HFFc6 (cell line): Measurements from ENCODE around the gene PLEKHA6. TPM values are rescaled to one million over a fixed set of nuclear protein-coding genes. Genes with fewer than 3 reads are reported as not detected.

Source experiments
- DNase-seq: peaks from one replicate; pipeline ENCODE4 v3.0.0-alpha.2; 2018
- H3K27ac Mint-ChIP-seq: 2 replicates; pipeline ENCODE4 v1.8.0; 2020; ENCODE audit warnings: mild to moderate bottlenecking, mixed read lengths
- H3K27me3 Mint-ChIP-seq: 2 replicates; pipeline ENCODE4 v1.8.0; 2021; ENCODE audit warnings: mild to moderate bottlenecking, moderate library complexity, mixed read lengths; ENCODE audit not compliant: insufficient read depth
- H3K36me3 Mint-ChIP-seq: 2 replicates; pipeline ENCODE4 v1.8.0; 2021; ENCODE audit warnings: low read depth, mixed read lengths
- H3K4me1 Mint-ChIP-seq: 2 replicates; pipeline ENCODE4 v1.8.0; 2020; ENCODE audit warnings: low read depth, mixed read lengths
- H3K4me3 Mint-ChIP-seq: 2 replicates; pipeline ENCODE4 v1.8.0; 2020; ENCODE audit warnings: mild to moderate bottlenecking, moderate library complexity, mixed read lengths
- H3K9me3 Mint-ChIP-seq: 2 replicates; pipeline ENCODE4 v1.8.0; 2020; ENCODE audit warnings: mild to moderate bottlenecking, mixed read lengths
- total RNA-seq, 6 experiments: library from RNA; stranded (reverse); fragmentation: NEBNext Ultra II Directional; extraction: Animal tissue kit (Norgen Biotek cat#: 25700); gene quantifications; 2 replicates in 1 of 6; 3 replicates in 5 of 6; pipeline ENCODE4 v1.2.3, GENCODE V29; 2021
- TF ChIP-seq, protein P1 (sequence below): fragments of 200-600 bp; sonication (generic); IDR thresholded peaks from 2 replicates; pipeline ENCODE4 v1.5.0; 2021; ENCODE audit warnings: antibody characterized with exemption, mild to moderate bottlenecking

PLEKHA6 gene
- total RNA-seq, 6 experiments from 2014 or later = 1.3 to 2.4 (median 1.5) TPM

DNA sequence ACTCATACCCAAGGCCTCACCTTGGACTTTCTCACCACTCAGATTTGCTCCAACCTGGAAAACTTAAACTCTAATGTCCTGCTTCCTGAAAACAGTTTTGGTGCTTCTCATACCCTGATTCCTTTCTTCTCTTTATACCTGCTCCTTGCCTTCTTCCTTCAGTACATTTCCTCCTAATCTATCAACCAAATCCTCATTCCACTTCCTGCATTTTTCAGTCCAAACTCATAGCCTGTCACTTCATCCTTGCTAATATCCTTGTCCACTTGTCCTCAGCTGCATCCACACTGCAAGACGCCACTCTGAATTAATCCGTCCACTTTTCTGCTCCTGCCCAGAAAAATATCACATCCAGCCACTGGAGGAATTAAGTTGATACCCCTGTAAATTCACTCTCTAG lies 26.0 kb upstream of the PLEKHA6 start:
- no peak overlapping the region for H3K27ac Mint-ChIP-seq
- no peaks in the 10 kb centered on the region for H3K4me1 Mint-ChIP-seq
- TF ChIP-seq, protein P1, sequence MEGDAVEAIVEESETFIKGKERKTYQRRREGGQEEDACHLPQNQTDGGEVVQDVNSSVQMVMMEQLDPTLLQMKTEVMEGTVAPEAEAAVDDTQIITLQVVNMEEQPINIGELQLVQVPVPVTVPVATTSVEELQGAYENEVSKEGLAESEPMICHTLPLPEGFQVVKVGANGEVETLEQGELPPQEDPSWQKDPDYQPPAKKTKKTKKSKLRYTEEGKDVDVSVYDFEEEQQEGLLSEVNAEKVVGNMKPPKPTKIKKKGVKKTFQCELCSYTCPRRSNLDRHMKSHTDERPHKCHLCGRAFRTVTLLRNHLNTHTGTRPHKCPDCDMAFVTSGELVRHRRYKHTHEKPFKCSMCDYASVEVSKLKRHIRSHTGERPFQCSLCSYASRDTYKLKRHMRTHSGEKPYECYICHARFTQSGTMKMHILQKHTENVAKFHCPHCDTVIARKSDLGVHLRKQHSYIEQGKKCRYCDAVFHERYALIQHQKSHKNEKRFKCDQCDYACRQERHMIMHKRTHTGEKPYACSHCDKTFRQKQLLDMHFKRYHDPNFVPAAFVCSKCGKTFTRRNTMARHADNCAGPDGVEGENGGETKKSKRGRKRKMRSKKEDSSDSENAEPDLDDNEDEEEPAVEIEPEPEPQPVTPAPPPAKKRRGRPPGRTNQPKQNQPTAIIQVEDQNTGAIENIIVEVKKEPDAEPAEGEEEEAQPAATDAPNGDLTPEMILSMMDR = no peak
- no peaks in the 10 kb centered on the region for H3K9me3 Mint-ChIP-seq
- no peak overlapping the region for H3K4me3 Mint-ChIP-seq
- H3K27me3 Mint-ChIP-seq = peaks cover 4% of the 10 kb centered on the region; the same call in 1 of the 2 replicates
- no peak for DNase-seq
- H3K36me3 Mint-ChIP-seq = no peaks in the 10 kb centered on the region

DNA sequence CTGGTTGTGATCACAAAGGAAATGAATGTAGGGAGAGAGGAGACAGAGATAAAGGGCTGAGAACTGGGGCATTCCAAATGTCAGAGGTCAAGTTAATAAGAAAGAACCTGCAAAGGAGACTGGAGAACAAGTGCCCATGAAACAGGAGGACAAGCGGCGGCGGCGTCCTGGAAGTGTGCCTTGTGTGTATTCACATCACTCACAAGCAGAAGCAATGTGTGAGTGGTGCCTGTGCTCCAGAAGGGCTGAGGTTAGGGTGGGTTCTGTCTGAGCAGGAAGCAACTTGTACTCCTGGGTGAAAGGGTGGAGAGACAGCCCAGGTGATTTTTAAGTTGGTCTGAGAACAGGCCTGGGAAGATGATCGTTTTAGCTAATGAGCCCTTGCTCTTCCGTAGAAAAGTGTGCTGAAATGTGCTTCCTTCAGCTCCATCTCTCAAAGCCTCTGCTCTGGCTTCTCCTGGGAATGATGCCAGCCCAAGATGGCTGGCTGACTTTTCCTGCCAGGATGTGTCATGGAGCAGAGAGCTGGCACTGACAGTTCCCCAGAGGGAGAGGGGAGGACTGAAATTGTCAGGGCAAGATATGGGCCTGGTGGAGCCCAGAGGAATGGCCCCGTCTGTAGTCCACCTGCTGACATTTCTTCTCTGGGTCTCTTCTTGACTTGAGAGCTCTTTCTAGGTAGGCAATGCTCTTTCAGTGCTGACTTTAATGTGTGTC lies 25.1 kb upstream of the PLEKHA6 start:
- Mint-ChIP-seq H3K4me3 (no peak overlapping the region), H3K9me3 (no peaks in the 10 kb centered on the region), H3K36me3 (no peaks in the 10 kb centered on the region), H3K27me3 (peaks cover 10% of the 10 kb centered on the region; the same call in 1 of the 2 replicates), H3K4me1 (no peaks in the 10 kb centered on the region), H3K27ac (no peak overlapping the region)
- TF ChIP-seq, protein P1 = no peak
- peak; percentile 48 for DNase-seq

DNA sequence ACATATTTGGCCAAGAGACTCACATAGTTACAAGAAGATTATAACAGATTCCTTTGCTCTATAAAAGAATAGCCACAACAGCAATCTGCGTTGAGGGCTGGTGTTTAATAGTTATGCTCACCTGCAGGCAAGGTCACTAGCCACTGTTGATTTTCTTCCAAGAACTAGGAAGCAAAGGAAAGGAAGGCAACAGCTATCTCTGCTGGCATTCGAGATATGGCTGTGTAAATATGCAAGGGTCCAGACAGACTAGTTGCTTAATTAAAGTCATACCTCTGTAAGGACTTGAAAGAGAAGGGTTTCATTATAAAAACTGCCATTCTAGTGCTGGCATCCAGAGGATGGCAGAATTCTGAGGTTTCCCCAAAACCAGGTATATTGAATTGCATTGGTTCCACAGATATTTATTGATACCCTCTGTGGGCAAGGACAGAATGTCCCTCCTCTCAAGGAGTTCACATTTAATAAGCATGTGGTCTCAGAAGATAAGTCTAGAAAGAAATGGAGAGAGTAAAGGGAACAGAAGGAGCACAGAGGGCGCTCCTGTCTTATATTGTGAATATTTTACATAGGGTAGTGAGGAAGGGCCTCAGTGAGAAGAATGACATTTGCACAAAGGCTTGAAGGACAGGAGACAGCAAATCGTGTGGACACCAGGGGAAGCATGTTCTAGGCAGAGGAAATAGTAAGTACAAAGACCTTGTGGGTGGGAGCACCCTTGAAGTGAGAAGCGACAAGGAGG lies 23.6 kb upstream of the PLEKHA6 start:
- no peaks in the 10 kb centered on the region for H3K9me3 Mint-ChIP-seq
- H3K36me3 Mint-ChIP-seq = no peaks in the 10 kb centered on the region
- peaks cover 23% of the 10 kb centered on the region for H3K27me3 Mint-ChIP-seq
- no peak overlapping the region for H3K27ac Mint-ChIP-seq
- no peak overlapping the region for H3K4me3 Mint-ChIP-seq
- TF ChIP-seq, protein P1 = no peak
- no peak for DNase-seq
- H3K4me1 Mint-ChIP-seq = peaks cover 1% of the 10 kb centered on the region

GRCh38 chr1:204382714-204383083 lies 23.0 kb upstream of the PLEKHA6 start:
- H3K27me3 Mint-ChIP-seq = peaks cover 29% of the 10 kb centered on the region
- H3K27ac Mint-ChIP-seq = no peak overlapping the region
- no peak overlapping the region for H3K4me3 Mint-ChIP-seq
- TF ChIP-seq, protein P1 = no peak
- peaks cover 6% of the 10 kb centered on the region for H3K4me1 Mint-ChIP-seq
- H3K9me3 Mint-ChIP-seq = no peaks in the 10 kb centered on the region
- H3K36me3 Mint-ChIP-seq = no peaks in the 10 kb centered on the region
- no peak for DNase-seq

DNA sequence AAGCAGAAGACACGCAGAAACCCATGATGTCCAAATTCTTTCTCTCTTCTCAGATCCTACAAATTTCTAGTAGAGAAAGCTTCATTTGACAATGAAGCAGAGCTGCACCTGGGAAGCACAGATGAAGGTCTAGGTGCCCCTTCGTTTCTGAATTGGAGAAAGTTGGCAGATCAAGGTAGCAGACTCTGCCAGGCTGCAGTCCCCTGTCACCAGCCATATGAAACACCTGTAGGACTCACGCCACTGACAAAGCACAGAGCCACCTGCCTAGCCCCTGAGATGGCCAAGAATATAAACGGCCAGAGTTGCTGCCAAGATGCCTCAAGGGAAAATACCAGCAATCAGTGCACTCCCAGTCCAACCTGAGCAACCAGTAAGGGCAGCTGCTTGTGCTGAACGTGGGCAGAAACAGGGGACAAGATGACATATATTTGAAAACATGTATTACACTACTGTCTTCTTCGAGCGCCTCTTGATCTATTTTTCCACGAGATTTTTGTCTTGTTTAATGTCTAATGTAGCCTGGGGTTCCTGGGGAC lies 20.6 kb upstream of the PLEKHA6 start:
- H3K27me3 Mint-ChIP-seq = peaks cover 33% of the 10 kb centered on the region
- peaks cover 6% of the 10 kb centered on the region for H3K4me1 Mint-ChIP-seq
- TF ChIP-seq, protein P1 = no peak
- no peaks in the 10 kb centered on the region for H3K36me3 Mint-ChIP-seq
- DNase-seq = no peak
- no peaks in the 10 kb centered on the region for H3K9me3 Mint-ChIP-seq
- H3K27ac Mint-ChIP-seq = no peak overlapping the region
- no peak overlapping the region for H3K4me3 Mint-ChIP-seq
